Measurements from ENCODE around the gene NEMF. TPM values are rescaled to one million over a fixed set of nuclear protein-coding genes. Genes with fewer than 3 reads are reported as not detected.
"Not testable (repeated sequence)": the region's sequence is repeated elsewhere in the genome, so short reads cannot be mapped to it uniquely, and the experiment has no call there.

Gene NEMF
- total and polyA plus RNA-seq, 8 donors = 48.1 to 94.3 (median 84.1) TPM

GRCh38 chr14:49820176-49820575, 32.4 kb downstream of the NEMF start:
- H3K36me3 ChIP-seq = peaks cover 4 to 87% of the 10 kb centered on the region in 2 donors
- no peaks in the 10 kb centered on the region for H3K4me1 ChIP-seq
- no peaks in the 10 kb centered on the region for H3K27me3 ChIP-seq
- H3K9me3 ChIP-seq = peaks cover 0 to 11% of the 10 kb centered on the region in 2 donors
- ATAC-seq = no peak
- H3K27ac ChIP-seq = no peak overlapping the region
- TF ChIP-seq, protein P1, sequence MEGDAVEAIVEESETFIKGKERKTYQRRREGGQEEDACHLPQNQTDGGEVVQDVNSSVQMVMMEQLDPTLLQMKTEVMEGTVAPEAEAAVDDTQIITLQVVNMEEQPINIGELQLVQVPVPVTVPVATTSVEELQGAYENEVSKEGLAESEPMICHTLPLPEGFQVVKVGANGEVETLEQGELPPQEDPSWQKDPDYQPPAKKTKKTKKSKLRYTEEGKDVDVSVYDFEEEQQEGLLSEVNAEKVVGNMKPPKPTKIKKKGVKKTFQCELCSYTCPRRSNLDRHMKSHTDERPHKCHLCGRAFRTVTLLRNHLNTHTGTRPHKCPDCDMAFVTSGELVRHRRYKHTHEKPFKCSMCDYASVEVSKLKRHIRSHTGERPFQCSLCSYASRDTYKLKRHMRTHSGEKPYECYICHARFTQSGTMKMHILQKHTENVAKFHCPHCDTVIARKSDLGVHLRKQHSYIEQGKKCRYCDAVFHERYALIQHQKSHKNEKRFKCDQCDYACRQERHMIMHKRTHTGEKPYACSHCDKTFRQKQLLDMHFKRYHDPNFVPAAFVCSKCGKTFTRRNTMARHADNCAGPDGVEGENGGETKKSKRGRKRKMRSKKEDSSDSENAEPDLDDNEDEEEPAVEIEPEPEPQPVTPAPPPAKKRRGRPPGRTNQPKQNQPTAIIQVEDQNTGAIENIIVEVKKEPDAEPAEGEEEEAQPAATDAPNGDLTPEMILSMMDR (IDR thresholded peaks at IDR 0.05) = no peak
- intact Hi-C loops (cut with DNase I) = no loop called here
- H3K4me3 ChIP-seq = no peak overlapping the region
- no peak for DNase-seq

- peaks cover 0 to 11% of the 10 kb centered on the region in 2 donors for H3K9me3 ChIP-seq
- no peaks in the 10 kb centered on the region for H3K27me3 ChIP-seq
- peaks cover 4 to 87% of the 10 kb centered on the region in 2 donors for H3K36me3 ChIP-seq
- no peak for DNase-seq
- no peak overlapping the region for H3K27ac ChIP-seq
- TF ChIP-seq, protein P1 (IDR thresholded peaks at IDR 0.05) = no peak
- no peak overlapping the region for H3K4me3 ChIP-seq
- intact Hi-C loops (cut with DNase I) = no loop called here
- H3K4me1 ChIP-seq = no peaks in the 10 kb centered on the region
- no peak for ATAC-seq
Measured at GRCh38 chr14:49816844-49817243, 35.7 kb downstream of the NEMF start.

- H3K4me3 ChIP-seq; intact Hi-C loops (cut with DNase I); H3K27me3 ChIP-seq; DNase-seq; H3K27ac ChIP-seq; H3K4me1 ChIP-seq; ATAC-seq: not testable (repeated sequence)
- H3K36me3 ChIP-seq = peaks cover 4 to 95% of the 10 kb centered on the region in 2 donors
- peaks cover 0 to 11% of the 10 kb centered on the region in 2 donors for H3K9me3 ChIP-seq
Measured at GRCh38 chr14:49816118-49816517, 36.5 kb downstream of the NEMF start.

- H3K9me3 ChIP-seq = no peaks in the 10 kb centered on the region
- no peak overlapping the region for H3K4me3 ChIP-seq
- H3K36me3 ChIP-seq = peaks cover 0 to 95% of the 10 kb centered on the region in 2 donors
- ATAC-seq = no peak
- TF ChIP-seq, protein P1 (IDR thresholded peaks at IDR 0.05) = no peak
- no peaks in the 10 kb centered on the region for H3K4me1 ChIP-seq
- no peak for DNase-seq
- no peak overlapping the region for H3K27ac ChIP-seq
- intact Hi-C loops (cut with DNase I) = no loop called here
- H3K27me3 ChIP-seq = no peaks in the 10 kb centered on the region
Measured at GRCh38 chr14:49808780-49809179, 43.8 kb downstream of the NEMF start.

DNA sequence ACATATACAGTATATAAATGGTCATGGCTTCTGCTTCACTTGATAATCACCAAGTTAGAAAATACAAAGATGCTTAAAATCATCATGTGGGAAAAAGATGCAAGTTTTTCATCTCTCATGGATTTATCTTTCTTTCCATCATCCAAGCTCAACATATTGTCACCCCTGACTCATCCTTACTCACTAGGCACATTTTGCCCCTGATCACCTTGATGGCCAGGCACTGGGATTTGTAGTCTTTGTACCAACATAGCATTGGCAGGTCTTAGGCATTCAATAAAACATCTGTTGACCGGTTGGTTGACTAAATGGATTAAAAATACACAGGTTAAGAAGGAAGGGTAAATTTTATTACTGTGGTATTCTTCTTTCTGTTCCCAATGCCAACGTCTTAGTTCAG, 56.6 kb downstream of the NEMF start:
- peaks cover 4 to 99% of the 10 kb centered on the region in 2 donors for H3K36me3 ChIP-seq

More for the DNA sequence above, 56.6 kb downstream of the NEMF start:
- ATAC-seq (no peak), DNase-seq (no peak)
- TF ChIP-seq, protein P1 (IDR thresholded peaks at IDR 0.05) = no peak
- no peaks in the 10 kb centered on the region for H3K27me3 ChIP-seq
- no peaks in the 10 kb centered on the region for H3K4me1 ChIP-seq
- no peaks in the 10 kb centered on the region for H3K9me3 ChIP-seq
- intact Hi-C loops (cut with DNase I) = no loop called here
- no peak overlapping the region for H3K27ac ChIP-seq
- H3K4me3 ChIP-seq = no peak overlapping the region

Measured in left lung (tissue), 10 donors.